ENCODE data around the gene OXCT1. TPM values are rescaled to one million over a fixed set of nuclear protein-coding genes. Genes with fewer than 3 reads are reported as not detected.

OXCT1 gene
- total and polyA plus RNA-seq, 2 of the 4 experiments (the other 2 are of a cell fraction), result 14.2 to 16.3 TPM

DNA sequence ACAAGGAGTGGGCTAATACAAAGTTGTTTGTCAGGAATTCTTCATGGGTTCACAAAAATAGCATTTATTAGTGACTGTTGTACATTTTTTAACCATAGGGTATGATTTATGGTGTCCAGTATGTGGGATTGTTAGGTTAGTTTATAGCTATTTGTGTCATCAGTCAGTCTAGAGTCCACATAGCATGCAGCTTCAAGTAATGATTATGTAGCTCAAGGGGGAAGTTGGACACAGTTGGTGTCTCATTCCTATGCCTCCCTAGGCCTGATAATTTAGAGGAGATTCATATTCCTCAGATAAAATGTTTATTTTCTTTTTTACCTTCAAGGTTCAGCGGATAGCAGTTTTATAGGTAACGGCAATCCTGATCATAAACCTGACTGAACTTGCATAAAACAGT lies 153.8 kb downstream of the OXCT1 start:
- Histone ChIP-seq H2BK5ac (ENCODE audit: low read depth, low read length, poor library complexity, severe bottlenecking) (no peak overlapping the region), H3K4me3 (ENCODE audit: insufficient read depth, low read depth, low read length) (no peak overlapping the region), H2BK120ac (ENCODE audit: low read depth, low read length) (no peak overlapping the region), H3K4me2 (ENCODE audit: low read depth, low read length) (no peak overlapping the region), H2AFZ (replicated peaks; ENCODE audit: low read length, poor library complexity) (no peak overlapping the region), H3K9me3 (ENCODE audit: control insufficient read depth, insufficient read depth, low read length) (no peaks in the 10 kb centered on the region), H3K4ac (ENCODE audit: low read depth, low read length) (no peak overlapping the region), H3K9me1 (ENCODE audit: insufficient read depth, low read length) (no peaks in the 10 kb centered on the region), H2BK20ac (ENCODE audit: low read depth, low read length) (no peak overlapping the region), H3K56ac (ENCODE audit: extremely low read depth, insufficient read depth, low read length) (no peak overlapping the region), H3K27me3 (ENCODE audit: control insufficient read depth, insufficient read depth, low read length) (no peaks in the 10 kb centered on the region), H3K14ac (replicated peaks; ENCODE audit: low read depth, low read length) (no peak overlapping the region), H3K27ac (ENCODE audit: insufficient read depth, low read length) (no peak overlapping the region), H4K20me1 (ENCODE audit: insufficient read depth, low read length) (no peaks in the 10 kb centered on the region), H2BK15ac (ENCODE audit: low read depth, low read length) (no peak overlapping the region), H4K5ac (ENCODE audit: low read depth, low read length) (no peak overlapping the region), H3K23ac (ENCODE audit: low read depth, low read length) (no peak overlapping the region), H3K36me3 (ENCODE audit: control insufficient read depth, insufficient read depth, low read length) (no peaks in the 10 kb centered on the region), H3K4me1 (ENCODE audit: control insufficient read depth, insufficient read depth, low read length) (no peaks in the 10 kb centered on the region), H4K91ac (ENCODE audit: insufficient read depth, low read depth, low read length) (no peak overlapping the region), H3K79me1 (ENCODE audit: low read depth in 1 of 2, low read length in 2 of 2) (no peaks in the 10 kb centered on the region), H3K9ac (ENCODE audit: low read depth, low read length) (no peak overlapping the region), H3K18ac (ENCODE audit: low read depth, low read length) (no peak overlapping the region), H2AK9ac (replicated peaks; ENCODE audit: low read depth, low read length, poor library complexity) (no peak overlapping the region), H2AK5ac (ENCODE audit: low read depth, low read length) (no peak overlapping the region), H4K8ac (ENCODE audit: low read depth in 2 of 2, low read length in 2 of 2) (no peak overlapping the region)
- POLR2A ChIA-PET (ENCODE audit: unreplicated experiment), result no interaction called here
- DNase-seq (no peak), ATAC-seq (ENCODE audit: low read depth) (no peak)
- no TSS peak for BruUV-seq (replicated peaks)
- dilution Hi-C loops (cut with HindIII; ENCODE audit: low sequenced_read_pairs, unreplicated experiment), result no loop called here
- WGBS, 2 experiments (ENCODE audit: extremely low coverage in 2 of 2, insufficient read length in 1 of 2), result no CpG with 5 or more reads among the region's 2 CpGs
- in situ Hi-C loops (cut with MboI; ENCODE audit: low sequenced_read_pairs), result no loop called here
- TF ChIP-seq, protein P1, sequence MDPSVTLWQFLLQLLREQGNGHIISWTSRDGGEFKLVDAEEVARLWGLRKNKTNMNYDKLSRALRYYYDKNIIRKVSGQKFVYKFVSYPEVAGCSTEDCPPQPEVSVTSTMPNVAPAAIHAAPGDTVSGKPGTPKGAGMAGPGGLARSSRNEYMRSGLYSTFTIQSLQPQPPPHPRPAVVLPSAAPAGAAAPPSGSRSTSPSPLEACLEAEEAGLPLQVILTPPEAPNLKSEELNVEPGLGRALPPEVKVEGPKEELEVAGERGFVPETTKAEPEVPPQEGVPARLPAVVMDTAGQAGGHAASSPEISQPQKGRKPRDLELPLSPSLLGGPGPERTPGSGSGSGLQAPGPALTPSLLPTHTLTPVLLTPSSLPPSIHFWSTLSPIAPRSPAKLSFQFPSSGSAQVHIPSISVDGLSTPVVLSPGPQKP (IDR thresholded peaks at IDR 0.05; ENCODE audit: borderline replicate concordance, low read depth, low read length), result no peak
- TF ChIP-seq RCOR1 (IDR thresholded peaks at IDR 0.05; ENCODE audit: insufficient replicate concordance, low read length), result no peak
- TF ChIP-seq SMC3 (IDR thresholded peaks at IDR 0.05; ENCODE audit: low read depth, low read length), result no peak
- TF ChIP-seq, protein P2, sequence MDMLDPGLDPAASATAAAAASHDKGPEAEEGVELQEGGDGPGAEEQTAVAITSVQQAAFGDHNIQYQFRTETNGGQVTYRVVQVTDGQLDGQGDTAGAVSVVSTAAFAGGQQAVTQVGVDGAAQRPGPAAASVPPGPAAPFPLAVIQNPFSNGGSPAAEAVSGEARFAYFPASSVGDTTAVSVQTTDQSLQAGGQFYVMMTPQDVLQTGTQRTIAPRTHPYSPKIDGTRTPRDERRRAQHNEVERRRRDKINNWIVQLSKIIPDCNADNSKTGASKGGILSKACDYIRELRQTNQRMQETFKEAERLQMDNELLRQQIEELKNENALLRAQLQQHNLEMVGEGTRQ (IDR thresholded peaks at IDR 0.05; ENCODE audit: low read depth, low read length), result no peak
- no peak for TF ChIP-seq CEBPB (IDR thresholded peaks at IDR 0.05; ENCODE audit: low read depth, low read length)
- no peak for TF ChIP-seq POLR2A (IDR thresholded peaks at IDR 0.05; ENCODE audit: low read depth, low read length)
- no peak for TF ChIP-seq RAD21 (IDR thresholded peaks at IDR 0.05; ENCODE audit: low read length)
- TF ChIP-seq MXI1 (IDR thresholded peaks at IDR 0.05; ENCODE audit: borderline replicate concordance, low read depth, low read length), result no peak
- no peak for TF ChIP-seq FOS (IDR thresholded peaks at IDR 0.05; ENCODE audit: low read depth, low read length)
- TF ChIP-seq CHD1 (IDR thresholded peaks at IDR 0.05; ENCODE audit: low read depth, low read length), result no peak
- no peak for TF ChIP-seq MAFK (IDR thresholded peaks at IDR 0.05; ENCODE audit: low read depth, low read length)
- TF ChIP-seq MAZ (IDR thresholded peaks at IDR 0.05; ENCODE audit: borderline replicate concordance, low read depth, low read length), result no peak
- no peak for TF ChIP-seq NFE2L2 (IDR thresholded peaks at IDR 0.05; ENCODE audit: low read depth, low read length)
- TF ChIP-seq, protein P3, sequence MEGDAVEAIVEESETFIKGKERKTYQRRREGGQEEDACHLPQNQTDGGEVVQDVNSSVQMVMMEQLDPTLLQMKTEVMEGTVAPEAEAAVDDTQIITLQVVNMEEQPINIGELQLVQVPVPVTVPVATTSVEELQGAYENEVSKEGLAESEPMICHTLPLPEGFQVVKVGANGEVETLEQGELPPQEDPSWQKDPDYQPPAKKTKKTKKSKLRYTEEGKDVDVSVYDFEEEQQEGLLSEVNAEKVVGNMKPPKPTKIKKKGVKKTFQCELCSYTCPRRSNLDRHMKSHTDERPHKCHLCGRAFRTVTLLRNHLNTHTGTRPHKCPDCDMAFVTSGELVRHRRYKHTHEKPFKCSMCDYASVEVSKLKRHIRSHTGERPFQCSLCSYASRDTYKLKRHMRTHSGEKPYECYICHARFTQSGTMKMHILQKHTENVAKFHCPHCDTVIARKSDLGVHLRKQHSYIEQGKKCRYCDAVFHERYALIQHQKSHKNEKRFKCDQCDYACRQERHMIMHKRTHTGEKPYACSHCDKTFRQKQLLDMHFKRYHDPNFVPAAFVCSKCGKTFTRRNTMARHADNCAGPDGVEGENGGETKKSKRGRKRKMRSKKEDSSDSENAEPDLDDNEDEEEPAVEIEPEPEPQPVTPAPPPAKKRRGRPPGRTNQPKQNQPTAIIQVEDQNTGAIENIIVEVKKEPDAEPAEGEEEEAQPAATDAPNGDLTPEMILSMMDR (conservative IDR thresholded peaks at IDR 0.05; ENCODE audit: low read depth, low read length), result no peak
- no peak for TF ChIP-seq RFX5 (IDR thresholded peaks at IDR 0.05; ENCODE audit: low read depth, low read length)
- no peak for TF ChIP-seq BHLHE40 (IDR thresholded peaks at IDR 0.05; ENCODE audit: low read depth, low read length)
- intact Hi-C loops (cut with micrococcal nuclease), result no loop called here
- CTCF ChIA-PET, result interaction anchor here (1.3 kb wide), 1 partner anchor 78 kb away, joined by 4 read pairs; no protein-coding TSS in a partner anchor
